ENCODE measurements around the gene PPP2R5D.

- TF ChIP-seq POLR2AphosphoS5 (IDR thresholded peaks at IDR 0.05) (no peak), CTCF (IDR thresholded peaks at IDR 0.05) (no peak), POLR2A (IDR thresholded peaks at IDR 0.05) (no peak), EP300 (IDR thresholded peaks at IDR 0.05) (no peak)
Measured at GRCh38 chr6:42938987-42939809, 45.2 kb upstream of the PPP2R5D start.
